Heart left ventricle (tissue), 16 donors: ENCODE measurements around the gene CSF1R. TPM values are rescaled to one million over a fixed set of nuclear protein-coding genes. Genes with fewer than 3 reads are reported as not detected.
A peak's percentile ranks its signal among the peaks of the same experiment; 100 is the strongest.

Experiments
- ATAC-seq, 4 donors: fragments of 200-7000 bp; cut with Tn5 transposase; one replicate each; pipeline ENCODE4 v1.9.1; 2020 to 2022; ENCODE audit warnings: moderate library complexity in 4 of 4, mild to moderate bottlenecking in 3 of 4, moderate number of reproducible peaks in 1 of 4
- DNase-seq, 5 donors: peaks; one replicate each; pipeline ENCODE4 v3.0.0-alpha.2; 2020
- H3K27ac ChIP-seq, 12 donors: fragments of 200-600 bp; sonication (generic) in 4 of 12; one replicate each; pipeline versions ENCODE4 v1.5.0 to v1.8.0; 2016 to 2022; ENCODE audit warnings: mild to moderate bottlenecking in 2 of 12
- H3K27me3 ChIP-seq, 9 donors: fragments of 200-600 bp; sonication (generic) in 2 of 9; one replicate each; pipeline versions ENCODE4 v1.5.1 to v1.8.0; 2016 to 2022; ENCODE audit warnings: mild to moderate bottlenecking in 3 of 9
- H3K36me3 ChIP-seq, 9 donors: fragments of 200-600 bp; sonication (generic) in 2 of 9; one replicate each; pipeline versions ENCODE4 v1.5.0 to v1.8.0; 2018 to 2022; ENCODE audit warnings: mild to moderate bottlenecking in 2 of 9
- H3K4me1 ChIP-seq, 12 donors: fragments of 200-600 bp; sonication (generic) in 4 of 12; one replicate each; pipeline versions ENCODE4 v1.5.0 to v1.8.0; 2016 to 2022; ENCODE audit warnings: mild to moderate bottlenecking in 3 of 12
- H3K4me3 ChIP-seq, 12 donors: fragments of 200-600 bp; sonication (generic) in 4 of 12; one replicate each; pipeline versions ENCODE4 v1.5.0 to v1.8.0; 2017 to 2022; ENCODE audit warnings: mild to moderate bottlenecking in 9 of 12, moderate library complexity in 4 of 12
- H3K9me3 ChIP-seq, 12 donors: fragments of 200-600 bp; sonication (generic) in 4 of 12; one replicate each; pipeline versions ENCODE4 v1.5.0 to v1.8.0; 2016 to 2022; ENCODE audit warnings: mild to moderate bottlenecking in 1 of 12
- POLR2A ChIP-seq, 2 donors: fragments of 450-650 bp; IDR thresholded peaks; one replicate each; pipeline ENCODE4 v1.6.1; 2017; ENCODE audit warnings: antibody characterized with exemption in 2 of 2, mild to moderate bottlenecking in 2 of 2, moderate library complexity in 2 of 2
- WGBS, 4 donors: extraction: QIAGEN DNeasy Blood & Tissue Kit in 2 of 4; methylation state at CpG; one replicate each; pipeline versions ENCODE4 v1.1.5 to v1.1.7; 2013 to 2018; 5-methylcytosine and 5-hydroxymethylcytosine counted together
- intact Hi-C, 10 donors: fragments of 100-400 bp; cut with DNase I; formaldehyde crosslinking; loops; one replicate each; pipeline versions ENCODE4 v1.11.1 to v1.14.2; 2022
- polyA plus RNA-seq, 2 donors: library from polyadenylated mRNA; stranded (reverse); fragments of 200-250 nt; gene quantifications; one replicate each; pipeline ENCODE4 v1.2.3, GENCODE V29; 2013
- total RNA-seq, 9 donors: library from RNA; depleted of rRNA in 2 of 9; stranded (reverse); fragments of >200 nt in 2 of 9; fragmentation: NEBNext Ultra II Directional in 3 of 9; extraction: Animal tissue kit (Norgen Biotek cat#: 25700) in 3 of 9; gene quantifications; one replicate each; pipeline versions ENCODE4 v1.1.0 to v1.2.4, GENCODE V29; 2016 to 2023
- TF ChIP-seq, protein P1 (sequence below), 12 donors: fragments of 200-600 bp; sonication (generic) in 4 of 12; IDR thresholded peaks; one replicate each; pipeline versions ENCODE4 v1.5.0 to v1.8.0; 2018 to 2022; ENCODE audit warnings: antibody characterized with exemption in 12 of 12, mild to moderate bottlenecking in 5 of 12
- donor health status: ischemic (EF 13 %, LVEDD 7.1; RV severe dilation, severe dysfunction).
- donor health status: healthy with polysubstance abuse.
- donor health status: DM: no; HTN: yes; CAD: no.
- donor health status: DM: no; HTN: no; CAD: no.
- donor health status: ischemic (EF 25% LVEDD 6.9; RV normal size, moderate dysfunction).
- donor health status: ischemic (EF 25% LVEDD 5.7; RV mildly dilated, moderate dysfunction).
- donor health status: healthy.
- donor health status: DM: yes; HTN: yes; CAD: no.
- donor health status: ischemic (EF 35%, LVEDD 5.7; RV mildly dilated, moderate dysfunction).
- donor health status: nonischemic (EF 11% LVEDD 7.7; RV severe dilation, severe dysfunction).
- donor health status: DM: yes; HTN: yes; CAD: no.
- donor health status: PGD.
- donor health status: ischemic (EF 29% LVEDD 5.4; RV normal size, mild dysfunction).
- donor health status: nonischemic (EF 23%, LVEDD 6.1; RV moderate dilation, normal function).

CSF1R gene
- total and polyA plus RNA-seq, 11 donors = 5.0 to 143 (median 10.7) TPM

DNA sequence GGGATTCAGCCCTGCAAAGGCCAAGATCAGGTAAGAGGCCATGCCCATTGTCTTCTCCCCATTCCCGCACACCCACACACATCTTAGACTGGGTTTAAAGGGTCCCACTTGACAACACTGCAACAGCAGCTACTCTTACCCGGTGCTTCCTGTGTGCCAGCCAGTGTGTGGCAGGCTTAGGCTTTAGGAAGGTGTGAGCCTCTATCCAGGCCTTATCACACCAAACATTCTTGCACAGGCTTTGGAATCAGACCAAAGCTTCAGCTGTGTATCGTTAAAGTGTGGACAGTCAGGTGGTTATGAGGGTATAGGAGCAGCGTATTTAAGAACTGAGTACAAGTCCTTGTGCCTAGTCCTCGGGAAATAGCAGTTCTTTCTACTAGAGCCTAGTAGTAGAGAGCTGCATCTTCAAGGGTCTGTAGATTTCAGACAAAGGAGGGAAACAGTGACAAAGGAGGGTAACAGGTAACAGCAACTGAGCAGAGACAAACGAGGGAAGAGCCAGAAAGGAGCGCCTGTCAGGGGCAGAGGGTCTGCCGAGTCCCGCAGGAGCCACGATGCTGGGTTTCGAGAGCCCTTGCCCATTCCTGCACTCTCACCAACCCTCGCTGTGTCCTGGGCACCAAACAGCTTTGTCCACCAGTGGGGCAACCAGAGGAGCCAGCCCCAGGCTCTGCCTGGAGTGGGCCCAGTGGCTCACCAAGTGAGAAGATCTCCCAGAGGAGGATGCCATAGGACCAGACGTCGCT is 30.9 kb downstream of the CSF1R start:
- H3K4me1 ChIP-seq = peaks cover 0 to 73% (median 0%) of the 10 kb centered on the region in 12 donors
- H3K4me3 ChIP-seq = no peak overlapping the region
- intact Hi-C loops = no loop called here
- peaks cover 1 to 87% (median 46%) of the 10 kb centered on the region in 9 donors for H3K36me3 ChIP-seq
- H3K27me3 ChIP-seq = no peaks in the 10 kb centered on the region
- H3K9me3 ChIP-seq = no peaks in the 10 kb centered on the region
- peak in 1 of 4 donors; percentile 22 for ATAC-seq
- H3K27ac ChIP-seq = no peak overlapping the region
- 73 to 82% (median 78%) methylated on average over 12 to 14 of the region's 14 CpGs for WGBS, 4 donors
- no peak for DNase-seq
- no peak for TF ChIP-seq POLR2A (IDR thresholded peaks at IDR 0.05)
- TF ChIP-seq, protein P1, sequence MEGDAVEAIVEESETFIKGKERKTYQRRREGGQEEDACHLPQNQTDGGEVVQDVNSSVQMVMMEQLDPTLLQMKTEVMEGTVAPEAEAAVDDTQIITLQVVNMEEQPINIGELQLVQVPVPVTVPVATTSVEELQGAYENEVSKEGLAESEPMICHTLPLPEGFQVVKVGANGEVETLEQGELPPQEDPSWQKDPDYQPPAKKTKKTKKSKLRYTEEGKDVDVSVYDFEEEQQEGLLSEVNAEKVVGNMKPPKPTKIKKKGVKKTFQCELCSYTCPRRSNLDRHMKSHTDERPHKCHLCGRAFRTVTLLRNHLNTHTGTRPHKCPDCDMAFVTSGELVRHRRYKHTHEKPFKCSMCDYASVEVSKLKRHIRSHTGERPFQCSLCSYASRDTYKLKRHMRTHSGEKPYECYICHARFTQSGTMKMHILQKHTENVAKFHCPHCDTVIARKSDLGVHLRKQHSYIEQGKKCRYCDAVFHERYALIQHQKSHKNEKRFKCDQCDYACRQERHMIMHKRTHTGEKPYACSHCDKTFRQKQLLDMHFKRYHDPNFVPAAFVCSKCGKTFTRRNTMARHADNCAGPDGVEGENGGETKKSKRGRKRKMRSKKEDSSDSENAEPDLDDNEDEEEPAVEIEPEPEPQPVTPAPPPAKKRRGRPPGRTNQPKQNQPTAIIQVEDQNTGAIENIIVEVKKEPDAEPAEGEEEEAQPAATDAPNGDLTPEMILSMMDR (IDR thresholded peaks at IDR 0.05) = no peak

DNA sequence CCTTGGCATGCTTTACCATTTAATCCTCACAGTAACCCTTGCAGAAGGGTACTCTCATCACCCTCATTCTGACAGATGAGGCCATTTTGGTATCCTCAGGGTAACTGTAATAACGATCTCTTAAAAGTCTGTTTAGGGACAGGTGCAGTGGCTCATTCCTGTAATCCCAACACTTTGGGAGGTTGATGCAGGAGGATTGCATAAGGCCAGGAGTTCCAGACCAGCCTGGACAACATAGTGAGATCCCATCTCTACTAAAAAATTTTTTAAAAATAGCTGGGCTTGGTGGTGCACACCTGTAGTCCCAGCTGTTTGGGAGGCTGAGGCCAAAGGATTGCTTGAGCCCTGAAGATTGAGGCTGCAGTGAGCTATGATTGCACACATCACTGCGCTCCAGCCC is 31.8 kb downstream of the CSF1R start:
- no peak overlapping the region for H3K4me3 ChIP-seq
- DNase-seq (no peak), ATAC-seq (no peak)
- no peak for TF ChIP-seq POLR2A (IDR thresholded peaks at IDR 0.05)
- TF ChIP-seq, protein P1 (IDR thresholded peaks at IDR 0.05) = no peak
- 93 to 100% (median 96%) methylated on average over 2 of the region's 2 CpGs for WGBS, 4 donors
- H3K27me3 ChIP-seq = no peaks in the 10 kb centered on the region
- H3K27ac ChIP-seq = no peak overlapping the region
- peaks cover 0 to 70% (median 0%) of the 10 kb centered on the region in 12 donors for H3K4me1 ChIP-seq
- H3K9me3 ChIP-seq = no peaks in the 10 kb centered on the region
- H3K36me3 ChIP-seq = peaks cover 3 to 87% (median 55%) of the 10 kb centered on the region in 9 donors
- intact Hi-C loops = no loop called here

DNA sequence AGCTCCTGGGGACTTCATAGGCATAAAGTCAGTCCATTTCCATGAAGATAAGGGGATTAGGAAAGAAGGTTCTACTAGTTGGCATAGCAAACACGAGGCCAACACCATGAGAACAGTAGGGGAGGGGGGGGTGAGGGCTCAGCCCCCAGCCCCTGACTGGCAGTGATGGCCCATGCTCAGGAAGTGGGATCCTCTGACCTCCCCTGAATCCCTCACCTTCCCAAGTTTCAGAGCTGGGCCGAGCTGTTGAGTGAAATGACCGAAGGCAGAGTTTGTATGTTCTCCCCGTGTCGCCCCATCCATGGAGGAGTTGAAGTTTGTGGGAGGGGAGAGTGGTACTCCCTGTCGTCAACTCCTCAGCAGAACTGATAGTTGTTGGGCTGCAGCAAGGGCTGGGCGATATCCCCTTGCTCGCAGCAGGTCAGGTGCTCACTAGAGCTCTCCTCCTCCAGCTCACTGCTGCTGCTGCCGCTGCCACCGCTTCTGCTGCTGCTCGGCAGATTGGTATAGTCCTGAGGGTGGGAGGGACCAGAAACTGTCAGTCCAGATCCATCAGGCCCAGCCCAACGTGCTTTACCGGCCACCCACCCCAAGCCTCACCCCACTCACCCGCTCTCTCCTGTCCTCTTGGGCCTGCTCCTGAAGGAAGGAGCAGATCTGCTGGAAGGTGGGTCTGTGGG is 32.5 kb downstream of the CSF1R start:
- Histone ChIP-seq H3K27me3 (no peaks in the 10 kb centered on the region), H3K4me1 (peaks cover 0 to 63% (median 0%) of the 10 kb centered on the region in 12 donors), H3K27ac (peak overlapping the region in 1 of 12 donors; percentile 27), H3K9me3 (no peaks in the 10 kb centered on the region), H3K4me3 (no peak overlapping the region), H3K36me3 (peaks cover 3 to 94% (median 62%) of the 10 kb centered on the region in 9 donors)
- WGBS, 4 donors = 81 to 94% (median 86%) methylated on average over 9 to 14 of the region's 14 CpGs
- TF ChIP-seq, protein P1 (IDR thresholded peaks at IDR 0.05) = no peak
- TF ChIP-seq POLR2A (IDR thresholded peaks at IDR 0.05) = no peak
- no peak for DNase-seq
- ATAC-seq = no peak
- intact Hi-C loops = no loop called here
